ENCODE results near the gene MYADML2.
A peak's percentile ranks its signal among the peaks of the same experiment; 100 is the strongest.

MYADML2 gene

DNA sequence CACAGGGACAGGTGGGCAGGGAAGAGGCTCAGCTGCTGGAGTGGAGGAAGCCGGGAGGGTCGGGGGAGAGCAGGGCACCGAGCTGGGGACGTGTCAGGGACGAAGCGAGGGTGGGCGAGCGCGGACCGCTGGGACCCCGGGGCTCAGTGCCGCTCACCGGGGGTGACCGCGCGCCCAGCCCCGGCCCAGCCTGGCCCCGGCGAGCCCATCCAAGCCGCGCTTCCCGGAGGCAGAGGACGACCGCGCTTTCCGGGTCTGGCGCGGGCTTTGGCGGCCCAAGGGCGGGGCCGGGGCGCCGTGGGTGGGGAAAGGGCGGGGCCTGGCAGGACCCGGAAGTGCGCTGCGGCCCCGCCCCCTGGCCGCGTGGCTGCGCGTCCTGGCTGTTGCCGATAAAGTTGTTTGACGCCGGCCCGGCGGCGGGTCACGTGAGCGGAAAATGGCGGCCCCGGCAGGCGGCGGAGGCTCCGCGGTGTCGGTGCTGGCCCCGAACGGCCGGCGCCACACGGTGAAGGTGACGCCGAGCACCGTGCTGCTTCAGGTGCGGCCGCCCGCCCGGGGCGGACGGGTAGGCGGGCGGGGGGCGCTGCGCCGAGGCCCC, 30.3 kb upstream of the MYADML2 start, which contains the start of gene ASPSCR1:
TSS of gene ASPSCR1 (plus strand) at position 419 of the 598 bp plus-strand sequence. CDS start at position 437, 18 bp downstream.
- DNase-seq = peak; percentile 45

DNA sequence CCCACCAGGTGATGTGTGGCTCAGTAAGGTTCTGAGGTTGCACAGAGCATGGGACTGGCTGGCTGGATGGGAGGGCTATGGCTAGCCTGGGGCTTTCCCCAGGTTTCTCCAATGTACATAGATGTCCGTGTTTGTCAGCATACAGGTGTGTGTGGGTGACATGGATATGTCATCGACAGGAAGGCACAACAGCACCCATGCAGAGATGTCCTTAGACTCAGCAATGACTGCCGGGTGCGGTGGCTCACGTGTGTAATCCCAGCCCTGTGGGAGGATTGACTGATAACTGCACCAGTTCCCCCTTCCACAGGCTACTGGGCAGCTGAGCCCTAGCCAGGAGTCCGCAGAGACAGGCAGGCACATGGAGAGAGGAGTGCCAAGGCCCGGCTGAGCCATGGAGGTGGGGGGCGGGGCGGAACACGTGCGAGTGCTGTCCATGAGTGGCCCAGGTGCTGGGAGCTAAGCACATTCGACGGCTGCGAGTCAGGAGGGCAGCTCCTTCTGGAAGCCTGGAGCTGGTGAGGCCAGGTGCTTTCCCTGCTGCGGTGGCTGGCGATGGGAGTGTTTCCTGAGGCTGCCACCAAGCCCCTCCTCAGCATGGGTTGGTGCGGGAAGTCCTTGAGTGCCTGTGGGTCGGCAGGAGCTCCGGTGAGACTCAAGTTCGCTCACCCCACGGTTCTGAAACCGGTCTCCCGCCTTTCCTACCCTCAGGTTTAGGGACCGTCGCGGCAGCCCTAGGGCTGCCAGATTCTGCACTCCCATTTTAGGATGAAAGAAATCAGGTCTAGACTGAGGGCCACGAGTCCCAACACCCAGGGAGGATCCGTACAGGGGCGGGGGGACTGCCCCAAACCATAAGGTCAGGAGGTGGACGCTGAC, 29.5 kb upstream of the MYADML2 start:
- no peak for DNase-seq

DNA sequence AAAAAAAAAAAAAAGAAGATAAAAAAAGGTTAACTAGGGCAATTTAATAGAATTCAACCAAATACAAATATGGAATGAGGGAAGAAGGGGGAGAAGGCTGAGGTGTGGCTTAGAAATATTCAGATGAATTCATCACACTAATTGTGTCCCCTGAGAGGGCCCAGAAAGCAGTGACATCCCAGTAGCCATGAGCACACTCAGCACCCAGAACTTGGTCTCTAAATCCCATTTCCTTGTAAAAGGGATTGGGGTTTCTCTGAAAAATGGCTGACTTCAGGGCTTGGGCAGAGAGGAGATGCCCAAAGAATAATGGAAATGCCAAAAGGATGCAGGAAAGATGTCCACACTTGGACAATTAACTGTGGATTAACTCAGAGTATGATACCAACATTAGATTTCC, 26.4 kb upstream of the MYADML2 start:
- DNase-seq = no peak

DNA sequence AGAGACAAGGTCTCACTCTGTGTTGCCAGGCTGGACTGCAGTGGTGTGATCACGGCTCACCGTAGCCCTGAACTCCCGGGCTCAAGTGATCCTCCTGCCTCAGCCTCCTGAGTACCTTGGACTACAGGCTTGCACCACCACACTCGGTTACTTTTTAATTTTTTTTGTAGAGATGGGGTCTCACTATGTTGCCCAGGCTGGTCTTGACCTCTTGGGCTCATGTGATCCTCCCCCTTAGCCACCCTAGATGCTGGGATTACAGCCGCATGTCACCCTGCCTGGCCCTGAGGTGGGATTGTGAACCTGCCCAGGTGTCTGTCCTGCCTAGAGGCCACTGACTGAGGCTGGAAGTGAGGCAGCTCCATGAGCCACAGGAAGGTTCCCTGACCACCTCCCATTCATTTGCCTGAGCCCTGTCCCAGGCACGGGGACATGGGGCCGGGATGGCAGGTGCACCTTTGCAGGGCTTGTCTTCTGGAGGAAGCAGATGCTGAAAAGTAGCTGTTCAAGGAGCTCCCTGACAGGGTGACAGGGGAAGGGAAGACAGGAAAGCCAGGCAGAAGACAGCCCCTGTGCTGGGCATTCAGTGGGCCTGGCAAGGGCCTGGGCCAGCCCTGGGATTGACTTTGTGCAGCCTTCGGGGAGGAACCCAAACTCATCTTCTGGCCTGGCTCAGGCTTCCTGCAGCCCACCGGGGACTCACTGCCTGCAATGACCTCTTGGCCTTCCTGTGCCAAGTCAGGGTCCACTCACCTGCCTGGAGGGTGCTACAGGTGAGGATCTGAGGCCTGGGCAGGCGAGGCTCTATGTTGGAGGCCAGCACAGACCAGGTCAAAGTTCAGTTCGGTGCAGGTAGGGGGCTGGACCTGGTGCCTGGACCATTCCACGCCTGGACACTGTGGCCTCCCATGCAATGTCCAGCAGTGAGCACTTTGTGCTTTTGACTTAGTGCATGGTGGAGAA, 22.1 kb upstream of the MYADML2 start:
- DNase-seq = no peak

DNA sequence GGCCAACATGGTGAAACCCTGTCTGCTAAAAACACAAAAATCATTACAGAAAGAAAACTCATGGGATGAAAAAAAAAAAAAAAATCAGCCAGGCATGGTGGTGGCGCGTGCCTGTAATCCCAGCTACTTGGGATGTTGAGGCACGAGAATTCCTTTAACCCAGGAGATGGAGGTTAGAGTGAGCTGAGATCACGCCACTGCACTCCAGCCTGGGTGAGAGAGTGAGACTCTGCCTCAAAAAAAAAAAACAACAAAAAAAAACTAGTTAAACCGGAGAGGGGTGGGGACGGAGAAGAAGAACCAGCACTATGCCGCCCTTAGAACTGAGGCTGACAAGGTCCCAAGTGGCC, 21.3 kb upstream of the MYADML2 start:
- DNase-seq = no peak

DNA sequence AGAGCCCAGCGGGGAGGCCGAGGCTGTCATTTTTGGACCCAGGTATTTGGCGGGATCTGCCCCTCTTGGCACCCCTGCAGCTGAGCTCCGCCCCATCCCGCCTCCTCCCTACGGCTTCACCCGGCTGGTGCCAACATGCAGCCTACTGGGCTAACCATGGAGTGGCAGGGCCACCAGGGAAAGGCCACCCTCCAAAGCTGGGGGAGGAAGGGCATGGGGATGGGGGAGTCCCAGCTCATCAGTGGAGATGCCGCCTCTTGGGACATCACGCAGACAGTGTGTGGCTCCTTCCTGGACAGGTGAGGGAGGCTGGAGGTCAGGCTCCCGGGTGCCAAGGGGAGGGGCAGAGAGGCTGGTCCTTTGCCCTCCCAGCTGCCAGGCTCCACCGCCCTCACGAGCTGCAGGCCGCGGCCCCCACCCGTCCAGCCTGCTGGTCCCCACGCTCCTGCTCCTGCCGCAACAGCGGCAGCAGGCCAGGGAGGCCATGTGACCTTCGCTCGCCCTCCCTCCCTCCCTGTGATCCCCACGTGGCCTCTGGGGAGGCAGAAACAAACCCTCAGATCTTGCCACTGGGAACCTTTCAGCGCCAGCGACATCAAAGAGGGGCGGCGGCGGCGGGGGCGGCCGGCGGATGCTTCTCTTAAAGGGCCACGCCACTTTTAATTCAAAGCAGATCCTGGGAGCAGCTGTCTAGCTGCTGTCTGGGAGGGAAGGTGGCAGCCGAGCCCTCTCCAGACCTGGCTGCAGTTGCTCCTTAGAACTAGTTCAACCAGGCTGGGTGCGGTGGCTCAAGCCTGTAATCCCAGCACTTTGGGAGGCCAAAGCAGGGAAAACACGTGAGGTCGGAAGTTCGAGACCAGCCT, 20.7 kb upstream of the MYADML2 start:
- DNase-seq = peak; percentile 90

DNA sequence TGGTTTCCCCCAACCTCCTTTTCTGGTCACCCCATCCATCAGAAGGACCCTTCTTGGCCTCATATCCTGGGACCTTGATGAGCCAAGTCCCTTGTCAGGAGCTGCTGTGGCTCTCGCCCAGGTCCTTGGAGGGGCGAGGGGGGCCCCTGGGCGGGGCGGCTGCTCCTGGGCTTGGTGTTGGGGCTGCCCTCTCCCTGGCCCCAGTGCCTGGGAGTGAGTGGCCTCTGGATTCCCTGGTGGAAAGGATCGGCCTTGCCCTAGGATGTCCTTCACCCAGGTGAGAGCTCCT, 20.2 kb upstream of the MYADML2 start:
- no peak for DNase-seq

DNA sequence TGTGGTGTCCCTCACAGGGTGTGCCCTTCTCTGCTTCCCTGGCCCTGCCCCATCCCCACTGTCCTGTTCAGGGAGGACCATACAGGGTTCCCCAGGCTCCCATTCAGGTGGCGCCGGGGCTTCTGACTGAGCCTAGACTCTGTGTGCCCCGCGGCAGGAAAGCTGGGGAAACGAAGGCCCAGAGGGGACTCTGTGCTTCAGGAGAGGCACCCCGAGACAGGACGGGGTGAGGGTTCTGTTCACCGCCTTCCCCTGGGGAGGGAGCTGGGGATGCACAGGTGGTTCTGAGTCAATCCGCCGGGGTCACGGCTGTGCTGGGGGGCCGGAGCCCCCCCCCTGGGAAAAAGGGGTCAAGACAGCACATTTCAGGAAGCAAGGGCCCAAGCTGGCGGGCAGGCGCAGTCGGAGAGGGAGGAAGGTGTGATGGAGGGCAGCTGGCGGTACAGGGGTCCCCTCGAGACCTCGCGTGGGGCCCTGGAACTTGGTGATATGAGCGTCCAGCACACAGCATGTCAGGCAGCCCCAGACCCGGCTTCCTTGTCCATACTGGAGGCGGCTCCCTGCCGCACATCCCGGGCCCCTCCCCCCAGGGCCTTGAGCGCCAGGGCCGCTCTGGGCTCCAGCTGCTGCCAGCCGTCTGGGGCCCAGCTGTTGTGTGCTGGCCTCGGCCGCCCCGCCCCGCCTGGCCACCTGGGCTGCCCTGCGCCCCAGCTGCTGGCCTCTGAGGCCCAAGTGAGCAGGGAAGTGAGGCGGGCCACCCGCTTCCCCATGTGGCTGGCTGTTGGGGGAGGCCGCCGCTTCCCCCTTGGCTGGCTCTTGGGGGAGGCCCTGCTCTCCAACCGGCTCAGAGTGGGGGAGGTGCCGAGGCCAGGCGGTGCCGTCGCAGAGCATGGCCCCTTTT, 19.6 kb upstream of the MYADML2 start:
- DNase-seq = peak; percentile 84

DNA sequence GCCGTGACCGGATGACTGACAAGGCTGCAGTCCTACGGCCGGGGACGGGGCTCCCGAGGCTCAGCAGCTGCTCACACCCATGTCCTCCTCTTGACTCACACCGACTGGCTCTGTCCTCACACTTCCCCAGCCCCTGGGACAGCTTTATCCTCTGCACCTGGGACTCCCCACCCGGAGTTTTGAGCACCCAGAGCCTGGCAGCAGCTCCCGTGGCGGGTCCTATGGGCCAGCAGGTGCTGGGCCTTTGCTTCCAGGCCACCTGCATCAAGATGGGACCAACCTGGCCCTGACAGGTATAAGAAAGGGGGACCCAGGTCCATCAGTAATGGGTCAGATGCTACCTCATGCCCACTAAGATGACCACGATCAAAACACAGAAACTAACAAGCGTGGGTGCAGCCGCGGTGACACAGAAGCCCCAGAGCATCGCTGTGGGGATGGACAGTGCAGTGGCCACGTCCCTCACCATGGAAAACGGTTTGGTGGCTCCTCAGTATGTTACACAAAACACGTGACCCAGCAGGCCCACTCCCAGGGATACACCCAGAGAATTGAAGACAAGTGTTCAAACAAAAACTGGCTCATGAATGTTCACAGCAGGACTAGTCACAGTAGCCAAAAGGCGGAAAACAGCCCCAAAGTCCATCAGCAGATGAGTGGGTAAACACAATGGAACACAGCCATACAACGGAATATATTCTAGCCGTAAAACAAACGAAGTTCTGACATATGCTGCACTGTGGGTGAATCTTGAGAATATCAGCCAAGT, 17.2 kb upstream of the MYADML2 start:
- no peak for DNase-seq

DNA sequence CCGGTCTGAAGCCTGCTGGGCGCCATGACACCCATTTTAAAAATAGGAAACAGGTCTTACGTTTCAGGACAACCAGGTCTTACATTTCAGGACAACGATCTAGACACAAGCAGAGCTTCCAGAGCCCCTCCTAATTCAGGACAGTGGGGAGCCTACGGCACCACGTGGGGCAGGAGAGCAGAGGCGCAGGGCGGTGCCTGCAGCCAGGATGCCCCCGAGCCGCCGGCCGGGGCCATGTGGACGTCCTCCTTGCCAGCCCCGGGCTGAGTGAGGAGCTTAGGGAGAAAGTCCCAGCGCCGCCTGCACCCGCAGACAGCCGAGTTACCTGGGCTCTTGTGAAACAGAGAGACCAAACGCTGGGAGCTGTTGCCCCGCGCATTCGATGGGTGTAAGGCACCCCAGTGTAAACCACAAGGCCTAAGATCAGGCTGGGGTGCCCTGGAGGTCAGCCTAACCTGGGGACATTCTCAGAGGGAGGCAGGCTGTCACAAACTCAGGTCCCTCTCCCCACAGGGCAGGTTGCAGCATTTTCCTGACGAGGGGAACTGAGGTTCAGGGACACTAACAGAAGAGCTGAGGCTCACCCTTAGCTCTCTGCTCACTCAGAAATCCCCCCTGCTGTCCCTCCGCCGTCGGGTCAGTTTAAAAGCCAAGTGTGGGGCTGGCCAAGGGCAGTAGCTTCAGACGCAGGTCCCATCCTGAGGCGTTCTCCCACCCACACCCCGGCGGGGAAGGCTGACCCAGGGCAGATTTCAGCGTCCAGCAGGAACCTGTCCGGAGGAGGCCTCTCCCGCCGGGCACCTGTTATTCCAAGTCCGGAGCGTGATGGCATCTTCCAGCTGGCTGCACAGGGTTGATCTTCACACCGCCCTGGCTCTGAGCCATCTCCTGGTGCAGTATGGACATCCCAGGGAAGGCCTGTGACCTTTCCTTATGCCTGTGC, 15.7 kb upstream of the MYADML2 start:
- no peak for DNase-seq

DNA sequence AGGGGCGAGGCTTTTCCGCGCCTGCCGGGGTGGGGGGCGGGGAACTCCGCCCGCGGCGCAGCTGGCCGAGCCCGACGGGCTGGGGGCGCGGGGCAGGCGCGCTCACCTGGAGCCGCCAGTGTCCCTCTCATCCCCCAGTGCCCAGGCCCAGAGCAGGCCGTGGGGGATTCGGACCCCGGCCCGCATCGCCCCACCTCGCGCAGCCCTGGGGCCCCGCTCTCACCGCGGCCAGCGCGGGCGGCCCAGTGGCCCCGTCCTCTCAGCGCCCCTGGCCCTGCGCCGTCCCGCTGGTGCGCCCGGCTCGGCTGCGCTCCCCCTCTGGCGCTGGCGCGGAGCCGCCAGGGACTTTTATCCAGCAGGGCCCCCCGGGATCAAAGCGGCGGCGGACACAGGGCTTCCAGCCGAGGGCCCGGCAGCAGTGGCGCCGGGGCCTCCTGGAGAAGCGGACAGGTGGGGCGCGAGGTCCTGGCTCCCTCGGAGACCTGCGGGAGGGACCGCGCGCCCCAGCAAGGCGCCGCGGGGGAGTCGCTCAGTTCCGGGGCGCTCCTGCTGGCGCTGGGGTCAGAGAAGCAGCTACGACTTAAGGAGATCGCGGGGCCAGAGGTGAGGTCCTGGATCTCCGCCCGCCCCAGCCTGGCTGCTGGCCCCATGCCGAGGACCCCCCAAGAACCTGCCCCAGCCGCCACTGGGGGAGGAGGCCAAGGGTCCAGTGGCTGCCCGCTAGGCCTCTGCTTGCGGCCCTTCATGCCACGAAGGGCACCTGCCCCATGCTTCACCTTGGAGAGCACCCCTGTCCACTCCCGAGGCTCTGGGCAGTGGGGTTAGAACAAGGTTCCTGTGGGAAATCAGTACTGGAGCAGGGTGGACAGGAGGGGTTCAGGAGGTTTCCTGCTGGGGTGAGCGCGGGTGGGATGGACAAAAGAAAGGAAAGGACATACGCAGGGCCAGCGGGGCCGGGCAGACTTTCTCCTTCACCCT, 14.8 kb upstream of the MYADML2 start:
- no peak for DNase-seq

DNA sequence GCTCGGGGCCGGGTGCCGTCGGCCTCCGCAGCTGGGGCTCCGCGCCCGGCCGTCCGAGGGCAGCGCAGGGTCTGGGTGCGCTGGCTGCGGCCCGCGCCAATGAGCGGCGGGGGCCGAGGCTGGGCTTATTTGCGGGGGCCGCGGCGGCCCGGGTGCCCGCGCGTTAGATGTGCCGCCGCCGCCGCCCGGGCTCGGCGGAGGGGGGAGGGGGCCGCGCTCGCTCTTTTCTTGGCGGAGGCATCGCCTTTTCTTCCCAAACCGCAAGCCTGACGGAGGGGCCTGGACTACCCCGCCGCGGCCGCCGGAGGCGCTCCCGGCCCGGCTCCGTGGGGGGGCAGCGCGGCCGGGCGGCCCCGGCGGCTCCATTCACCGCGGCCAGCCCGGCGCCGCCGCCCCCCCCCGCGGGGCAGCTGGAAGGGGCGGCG, 14.1 kb upstream of the MYADML2 start, which contains the start of gene NOTUM:
TSS of gene NOTUM (minus strand) at position 101 of the 425 bp plus-strand sequence. CDS start 278 bp downstream, outside the sequence.
- DNase-seq = no peak

DNA sequence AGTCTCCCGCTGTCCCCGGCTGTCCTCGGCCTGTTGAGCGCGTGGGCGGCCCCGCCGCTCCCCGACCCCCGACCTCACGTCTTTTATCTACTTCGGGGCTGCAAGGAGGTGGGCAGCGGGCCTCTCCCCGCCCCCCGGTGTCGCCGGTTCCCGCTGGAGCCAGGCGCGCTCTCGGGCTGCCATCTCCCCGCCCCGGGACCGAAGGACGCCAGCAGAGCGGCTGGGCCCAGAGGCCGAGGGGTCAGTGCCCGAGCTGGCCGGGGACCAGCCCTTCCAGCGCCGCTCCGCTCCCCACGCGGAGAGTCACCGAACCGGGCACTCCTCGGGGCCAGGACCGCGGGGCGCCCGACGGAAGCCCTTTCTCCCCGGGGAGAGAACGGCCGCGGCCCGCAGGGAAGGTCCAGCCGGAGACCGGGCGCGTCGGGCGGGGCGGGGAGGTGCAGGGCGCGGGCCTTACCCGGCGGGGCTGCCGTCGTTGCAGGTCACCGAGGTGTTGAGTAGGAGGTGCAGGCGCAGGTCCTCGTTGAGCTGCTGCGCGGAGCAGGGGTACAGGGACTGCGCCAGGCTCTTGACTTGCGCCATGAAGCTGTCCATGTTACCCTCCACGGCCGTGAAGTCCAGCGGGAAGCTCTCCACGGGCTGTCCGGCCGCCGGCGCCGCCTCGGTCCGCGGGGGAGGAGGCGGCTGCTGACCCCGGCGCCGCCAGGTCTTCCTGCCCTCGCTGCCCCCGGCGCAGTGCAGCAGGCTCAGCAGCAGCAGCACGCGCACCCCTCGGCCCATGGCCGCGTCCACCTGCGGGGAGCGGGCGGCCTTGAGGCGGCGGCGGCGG, 13.3 kb upstream of the MYADML2 start:
- no peak for DNase-seq

DNA sequence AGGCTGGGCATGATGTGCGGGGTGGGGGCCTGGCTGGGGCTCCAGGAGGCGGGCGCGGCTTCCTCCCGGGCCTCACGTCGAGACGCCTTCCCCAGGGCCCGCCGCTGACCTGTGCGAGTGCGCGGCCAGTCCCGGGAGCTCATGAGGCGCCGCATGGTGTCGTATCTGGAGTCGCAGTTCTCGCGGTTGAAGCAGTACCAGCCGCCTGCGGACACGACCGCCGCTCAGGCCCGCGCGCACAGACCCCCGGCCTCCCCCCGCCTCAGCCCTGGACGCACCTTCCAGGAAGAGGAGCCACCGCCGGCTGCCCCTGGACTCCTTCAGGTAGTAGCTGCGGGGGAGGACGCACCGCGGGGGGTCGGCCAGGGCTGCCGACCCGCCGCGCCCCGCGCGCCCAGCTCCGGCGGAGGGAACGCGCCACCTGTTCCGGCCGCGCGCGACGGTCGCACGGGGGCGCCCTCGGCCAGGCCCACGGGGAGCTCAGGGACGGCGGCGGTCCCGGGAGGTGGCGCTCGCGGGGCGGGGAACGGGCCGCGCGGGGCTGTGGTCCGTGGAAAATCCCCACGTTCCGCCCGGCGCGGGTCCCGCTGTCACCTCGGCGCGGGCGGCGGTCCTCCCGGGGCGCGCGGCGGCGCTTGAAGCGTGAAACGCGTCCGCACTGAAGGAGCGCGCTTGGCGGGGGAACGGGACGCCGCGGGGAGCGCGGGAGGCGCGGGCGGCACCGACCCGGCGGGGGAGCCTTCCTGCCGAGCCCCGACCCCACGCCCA, 12.5 kb upstream of the MYADML2 start:
- DNase-seq = no peak

DNA sequence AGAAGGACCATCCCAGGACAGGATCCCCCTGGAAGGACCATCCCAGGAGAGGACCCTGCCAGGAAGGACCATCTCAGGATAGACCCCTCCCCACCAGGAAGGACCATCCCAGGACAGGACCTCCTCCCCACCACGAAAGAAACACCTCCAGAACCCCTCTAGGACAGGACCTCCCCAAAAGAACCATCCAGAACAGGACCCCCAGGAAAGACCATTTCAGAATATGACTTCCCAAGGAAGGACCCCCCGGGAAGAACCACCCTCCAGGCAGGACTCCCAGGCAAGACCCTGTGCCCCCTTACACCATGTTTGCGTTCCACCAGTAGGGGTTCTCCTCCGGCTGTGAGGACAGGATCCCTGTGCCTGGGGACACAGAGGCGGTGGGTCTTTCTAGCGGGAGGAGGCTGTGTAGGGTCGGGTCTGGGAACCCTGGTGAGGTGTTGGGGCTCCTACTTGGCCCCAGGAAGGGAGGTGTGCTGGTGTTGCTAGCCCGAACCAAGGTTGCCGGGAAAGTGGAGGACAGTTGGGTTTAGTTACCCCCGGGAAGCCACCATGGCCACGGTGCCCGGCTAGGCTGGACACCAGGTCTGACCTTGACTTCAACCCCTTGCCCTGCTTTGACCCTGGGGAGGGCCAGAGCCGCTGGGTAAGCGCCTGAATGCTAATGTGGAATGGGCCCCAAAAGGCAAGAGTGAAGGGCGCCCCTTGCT, 11.8 kb upstream of the MYADML2 start:
- DNase-seq = no peak
